ENCODE data around the gene LAMB2.

GRCh38 chr3:49121132-49121736 lies 11.6 kb downstream of the LAMB2 start:
- TF ChIP-seq CTCF (conservative IDR thresholded peaks at IDR 0.05; ENCODE audit: low read length) = no peak
- no peak for TF ChIP-seq EZH2phosphoT487 (IDR thresholded peaks at IDR 0.05; ENCODE audit: borderline replicate concordance)
